TTC549 (cell line): ENCODE measurements around the gene OR2AG1.

Source experiments
- FAIRE-seq: peaks from 2 replicates; lab custom pipeline; 2012; peaks lifted over from hg19 to GRCh38; lab: Jason Lieb, UNC

The OR2AG1 gene, protein sequence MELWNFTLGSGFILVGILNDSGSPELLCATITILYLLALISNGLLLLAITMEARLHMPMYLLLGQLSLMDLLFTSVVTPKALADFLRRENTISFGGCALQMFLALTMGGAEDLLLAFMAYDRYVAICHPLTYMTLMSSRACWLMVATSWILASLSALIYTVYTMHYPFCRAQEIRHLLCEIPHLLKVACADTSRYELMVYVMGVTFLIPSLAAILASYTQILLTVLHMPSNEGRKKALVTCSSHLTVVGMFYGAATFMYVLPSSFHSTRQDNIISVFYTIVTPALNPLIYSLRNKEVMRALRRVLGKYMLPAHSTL

DNA sequence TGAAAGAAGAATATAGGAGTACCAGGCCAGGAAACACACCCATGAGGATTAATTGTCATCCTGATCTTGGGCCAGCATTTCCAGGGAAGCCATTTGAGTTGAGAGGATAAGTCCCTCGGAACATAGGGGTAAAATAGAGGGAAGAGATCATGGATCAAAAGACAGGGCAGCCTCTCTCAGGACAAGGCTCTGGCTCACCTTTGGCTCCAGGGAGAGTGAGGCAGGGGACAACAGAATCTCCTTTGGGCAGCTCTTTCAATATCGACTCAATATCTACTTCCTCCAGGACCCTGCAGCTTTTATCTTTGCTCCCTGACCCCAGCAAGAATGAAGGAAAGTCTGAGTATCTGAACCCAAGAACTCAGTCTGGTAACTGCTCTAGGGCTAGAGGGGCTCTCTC, at the start of gene OR2AG1:
OR2AG1 (plus strand) TSS at position 301 of the 400 bp plus-strand sequence. CDS start 2,018 bp downstream, outside the sequence.
- FAIRE-seq = no peak

DNA sequence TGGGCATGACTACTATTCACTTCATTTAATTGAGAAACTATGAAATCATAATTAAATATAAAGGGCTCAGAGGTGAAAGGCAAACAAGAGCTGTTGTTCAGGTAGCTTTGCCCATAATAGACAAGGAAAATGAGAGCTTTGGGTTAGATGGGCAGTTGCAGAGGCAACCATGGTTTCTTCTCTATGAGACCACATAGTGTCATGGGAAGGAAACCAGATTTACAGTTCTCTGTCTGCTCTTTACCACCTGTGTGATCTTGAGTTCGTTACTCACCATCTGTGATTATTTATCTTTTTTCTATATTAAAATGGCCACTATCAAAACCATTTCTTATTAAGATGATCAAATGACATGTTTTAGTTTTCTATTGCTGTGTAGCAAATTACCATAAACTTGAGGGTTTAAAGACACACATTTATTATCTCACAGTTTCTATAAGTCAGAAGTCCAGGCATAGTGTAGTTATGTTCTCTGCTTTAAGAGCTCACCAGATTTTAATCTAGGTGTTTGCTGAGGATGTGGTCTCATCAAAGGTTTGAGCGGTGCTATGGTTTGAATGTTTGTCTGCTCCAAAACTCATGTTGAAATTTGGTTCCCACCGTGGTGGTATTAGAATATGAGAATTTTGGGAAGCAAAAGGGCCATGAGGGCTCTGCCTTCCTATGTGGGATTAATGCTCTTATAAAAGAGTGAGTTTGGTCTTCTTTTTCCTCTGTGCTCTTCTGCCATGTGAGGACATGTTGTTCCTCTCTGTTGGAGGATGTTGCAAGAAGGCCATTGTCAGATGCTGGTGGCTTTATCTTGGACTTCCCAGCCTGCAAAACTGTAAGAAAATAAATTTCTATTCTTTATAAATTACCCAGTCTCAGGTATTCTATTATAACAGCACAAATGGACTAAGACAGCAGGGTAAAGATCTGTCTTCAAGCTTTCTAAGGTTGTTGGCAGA, 49.2 kb upstream of the OR2AG1 start:
- no peak for FAIRE-seq

DNA sequence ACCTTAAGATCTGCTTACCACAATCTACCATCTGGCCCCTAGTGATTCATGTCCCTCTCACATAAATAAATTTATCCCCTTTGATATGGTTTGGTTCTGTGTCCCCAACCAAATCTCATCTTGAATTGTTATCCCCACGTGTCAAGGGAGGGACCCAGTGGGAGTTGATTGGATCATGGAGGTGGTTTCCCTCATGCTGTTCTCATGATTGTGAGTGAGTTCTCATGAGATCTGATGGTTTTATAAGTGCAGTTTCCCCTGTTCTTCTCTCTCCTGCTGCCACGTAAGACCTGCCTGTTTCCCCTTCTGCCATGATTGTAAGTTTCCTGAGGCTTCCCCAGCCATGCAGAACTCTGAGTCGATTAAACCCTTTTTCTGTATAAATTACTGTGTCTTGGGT, 48.2 kb upstream of the OR2AG1 start:
- FAIRE-seq = no peak

DNA sequence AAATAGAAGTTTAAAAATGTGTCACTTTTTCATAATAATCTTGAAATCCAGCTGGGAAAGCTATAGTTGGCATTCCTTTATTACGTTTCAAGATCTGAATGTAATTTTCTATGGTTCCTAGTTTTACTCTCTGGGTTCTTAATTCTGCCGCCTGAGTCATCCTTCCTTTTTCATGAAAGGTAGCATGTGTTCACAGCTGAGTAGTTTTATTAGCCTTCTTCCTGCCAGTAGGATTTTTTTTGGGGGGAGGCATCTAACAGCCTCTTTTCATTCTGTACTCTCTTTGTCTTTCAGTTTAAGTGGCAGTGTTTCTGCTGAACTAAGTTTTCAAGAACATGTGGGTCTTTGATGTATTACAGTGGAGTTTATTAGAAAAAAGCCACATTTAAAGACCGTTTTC, 47.5 kb upstream of the OR2AG1 start:
- no peak for FAIRE-seq

DNA sequence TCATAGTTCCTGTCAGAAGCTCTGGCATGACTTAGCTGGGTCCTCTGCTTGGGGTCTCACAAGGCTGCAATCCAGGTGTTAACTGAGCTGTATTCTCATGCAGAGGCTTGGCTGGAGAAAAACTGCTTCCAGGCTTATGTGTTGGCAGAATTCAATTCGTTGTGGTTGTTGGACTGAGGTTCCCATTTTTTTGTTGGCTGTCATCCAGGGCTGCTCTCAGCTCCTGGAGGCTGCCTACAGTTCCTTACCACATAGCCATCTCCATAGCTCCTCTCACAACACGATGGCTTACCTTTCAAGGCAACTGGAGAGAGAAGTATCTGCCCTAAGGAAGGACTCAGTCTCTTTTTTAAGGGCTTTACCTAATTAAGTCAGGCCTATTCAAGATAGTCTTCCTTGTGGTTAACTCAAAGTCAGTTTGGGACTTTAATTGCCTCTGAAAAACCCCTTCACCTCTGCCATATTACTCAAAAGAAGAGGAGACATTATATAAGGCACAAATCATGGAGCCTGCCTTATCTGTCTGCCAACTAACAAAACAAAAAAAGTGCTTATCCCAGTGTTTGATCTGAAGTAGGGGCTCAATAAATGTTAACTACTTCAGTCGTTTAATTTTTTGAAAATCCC, 46.2 kb upstream of the OR2AG1 start:
- no peak for FAIRE-seq

DNA sequence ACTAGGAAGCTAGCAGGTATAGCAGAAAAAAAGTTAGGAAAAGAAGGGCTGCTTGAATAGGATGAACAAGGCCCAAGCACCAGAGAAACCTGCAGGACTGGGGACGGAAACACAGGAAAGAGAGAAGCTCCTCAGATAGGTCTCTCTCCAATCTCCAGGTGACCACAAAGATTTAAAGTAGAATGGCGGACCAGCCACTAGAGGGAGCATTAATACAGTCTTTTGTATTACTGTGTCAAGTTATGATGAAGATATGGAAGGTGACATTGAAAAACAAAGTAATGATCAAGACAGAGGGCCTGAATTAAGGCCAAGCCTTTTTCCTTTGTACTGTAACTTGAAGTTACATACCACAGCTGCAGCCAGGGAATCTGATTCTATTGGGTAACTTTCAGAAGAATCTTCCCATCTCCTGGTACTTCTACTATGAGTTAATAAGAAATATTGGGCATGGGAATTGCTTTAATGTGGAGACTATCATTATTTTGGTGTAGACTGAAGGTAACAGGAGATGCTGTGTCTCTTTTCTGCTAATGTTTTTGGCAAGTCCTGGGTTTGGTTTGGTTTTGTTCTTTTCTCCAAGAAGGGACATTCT, 44.9 kb upstream of the OR2AG1 start:
- FAIRE-seq = no peak

DNA sequence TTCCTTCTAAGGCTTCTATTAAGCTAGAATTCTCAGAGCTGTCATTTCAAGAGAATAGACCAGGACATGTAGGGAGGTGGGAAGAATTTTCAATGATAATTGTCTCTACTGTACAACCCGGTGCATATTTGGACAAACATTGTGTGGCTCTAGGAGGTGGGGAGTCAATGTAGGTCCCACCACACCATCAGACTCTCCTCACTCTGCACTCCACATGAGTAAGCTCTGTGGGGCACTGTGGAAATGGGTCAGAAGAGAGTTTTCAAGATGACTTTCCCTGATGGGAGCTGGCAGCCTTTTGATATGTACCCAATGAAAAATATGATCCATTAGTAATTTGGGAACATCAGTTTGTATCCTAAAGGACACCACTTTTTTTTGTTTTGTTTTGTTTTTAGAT, 44.2 kb upstream of the OR2AG1 start:
- FAIRE-seq = no peak

DNA sequence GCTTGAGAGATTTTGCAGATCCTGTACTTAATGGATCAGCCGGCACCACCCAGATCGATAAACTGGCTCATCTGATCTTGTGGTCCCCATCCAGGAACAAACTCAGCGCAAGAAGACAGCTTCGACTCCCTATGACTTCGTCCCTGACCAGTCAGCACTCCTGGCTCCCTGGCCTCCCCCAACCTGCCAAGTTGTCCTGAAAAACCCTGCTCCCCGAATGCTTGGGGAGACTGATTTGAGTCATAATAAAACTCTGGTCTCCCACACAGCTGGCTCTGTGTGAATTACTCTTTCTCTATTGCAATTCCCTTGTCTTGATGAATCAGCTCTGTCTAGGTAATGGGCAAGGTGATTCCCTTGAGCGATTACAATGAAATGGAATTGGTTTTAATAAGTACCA, 40.6 kb upstream of the OR2AG1 start:
- no peak for FAIRE-seq

DNA sequence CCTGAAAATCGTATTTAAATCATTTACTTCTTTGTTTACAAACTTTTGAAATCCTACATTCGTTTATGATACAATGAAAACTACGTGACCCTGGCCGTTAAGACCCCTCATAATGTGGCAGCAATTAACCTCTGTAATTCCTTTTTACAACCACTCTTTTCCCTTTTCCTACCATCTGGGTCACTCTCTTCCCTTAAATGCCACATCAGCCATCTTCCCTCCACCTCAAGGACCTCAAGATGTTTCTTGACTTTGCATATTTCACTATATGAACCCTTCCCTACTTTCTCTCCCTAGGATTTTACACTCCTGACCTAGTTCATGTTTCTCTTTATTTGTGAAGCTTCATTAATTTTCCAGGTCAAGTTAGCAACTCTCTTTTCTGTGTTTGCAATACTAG, 37.8 kb upstream of the OR2AG1 start:
- no peak for FAIRE-seq

DNA sequence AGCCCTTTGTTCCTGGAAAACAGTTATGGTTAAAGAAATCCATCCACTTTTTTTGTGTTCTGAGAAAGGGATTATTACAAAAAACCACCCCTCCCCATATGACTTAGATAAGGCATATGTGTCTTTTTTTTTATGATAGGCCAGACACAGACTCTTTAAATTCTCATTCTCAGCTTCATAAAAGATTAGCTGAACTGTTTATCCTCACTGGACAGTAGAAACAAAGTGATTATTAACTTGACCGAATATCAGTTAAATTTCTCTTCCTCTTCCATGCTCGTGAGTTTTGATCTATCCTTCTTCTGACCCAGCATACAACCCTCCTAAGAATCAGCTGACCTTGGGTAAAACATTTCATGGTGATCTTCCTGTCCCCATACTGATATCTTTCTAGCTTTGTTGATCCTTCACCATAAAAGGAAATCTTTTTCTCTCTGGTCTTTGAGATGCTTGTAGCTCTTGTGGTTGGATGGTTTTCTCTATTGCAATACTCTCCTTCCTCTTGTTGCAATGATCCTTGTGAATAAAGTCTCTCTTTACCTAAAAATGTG, 37.3 kb upstream of the OR2AG1 start:
- no peak for FAIRE-seq

DNA sequence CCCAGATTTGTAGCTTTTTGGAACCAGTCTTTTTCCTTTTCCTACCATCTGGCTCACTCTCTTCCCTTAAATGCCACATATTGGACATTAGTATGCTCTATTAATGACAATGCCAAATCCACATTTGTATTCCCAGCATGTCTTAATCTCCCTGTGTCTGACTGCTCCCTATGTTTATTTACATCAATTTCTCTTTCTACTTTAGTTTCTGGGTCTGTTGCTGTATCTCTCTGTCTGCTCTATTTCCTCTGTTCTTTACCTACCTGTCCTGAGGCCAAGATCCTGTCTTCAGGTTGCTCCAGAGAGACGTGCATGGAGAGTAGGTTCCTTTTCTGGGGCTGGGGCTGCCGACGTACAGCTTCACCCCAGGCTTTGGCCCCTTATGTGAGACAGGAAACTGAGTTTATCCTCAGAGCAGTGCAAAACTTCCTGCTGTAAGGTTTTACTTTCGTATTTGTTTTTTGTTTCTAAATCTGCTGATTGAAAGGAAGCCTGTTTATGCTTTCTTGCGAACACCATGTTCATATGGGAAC, 36.7 kb upstream of the OR2AG1 start:
- FAIRE-seq = no peak

DNA sequence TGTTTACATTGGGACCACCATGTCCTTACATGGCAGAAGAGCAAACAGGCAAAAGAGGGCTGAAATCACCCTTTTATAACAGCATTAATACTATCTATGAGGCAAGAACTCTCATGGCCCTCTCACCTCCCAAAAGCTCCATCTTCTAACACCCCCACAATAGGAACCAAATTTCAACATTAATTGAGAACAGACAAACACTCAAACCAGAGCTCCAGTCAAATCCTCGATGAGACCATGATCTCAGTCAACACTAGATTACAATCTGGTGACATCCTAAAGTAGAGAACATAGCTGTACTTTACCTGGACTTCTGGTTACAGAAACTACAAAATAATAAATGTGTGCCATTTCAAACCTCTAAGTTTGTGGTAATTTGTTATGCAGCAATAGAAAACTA, 36.2 kb upstream of the OR2AG1 start:
- FAIRE-seq = no peak

DNA sequence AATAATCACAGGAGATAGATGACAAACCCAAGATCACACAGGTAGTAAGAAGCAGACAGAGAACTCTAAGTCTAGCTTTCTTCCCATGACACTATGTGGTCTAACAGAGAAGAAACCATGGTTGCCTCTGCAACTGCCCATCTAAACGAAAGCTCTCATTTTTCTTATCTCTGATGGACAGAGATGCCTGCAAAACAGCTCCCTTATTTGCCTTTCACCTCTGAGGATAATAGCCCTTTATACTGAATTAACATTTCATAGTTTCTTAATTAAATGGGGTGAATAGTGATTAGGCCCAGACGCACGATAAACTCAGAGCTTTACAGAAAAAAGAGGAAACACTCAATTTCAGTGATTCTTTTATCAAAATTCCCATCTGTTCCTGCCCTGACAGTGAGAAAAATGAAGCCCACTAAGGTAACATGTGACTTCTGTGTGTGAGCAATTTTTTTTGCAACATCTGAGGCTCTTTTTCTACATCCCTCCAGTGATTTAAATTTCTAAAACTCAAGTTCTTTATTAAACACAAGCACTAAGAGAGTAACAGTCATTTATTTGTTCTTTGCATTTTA, 35.6 kb upstream of the OR2AG1 start:
- FAIRE-seq = no peak

DNA sequence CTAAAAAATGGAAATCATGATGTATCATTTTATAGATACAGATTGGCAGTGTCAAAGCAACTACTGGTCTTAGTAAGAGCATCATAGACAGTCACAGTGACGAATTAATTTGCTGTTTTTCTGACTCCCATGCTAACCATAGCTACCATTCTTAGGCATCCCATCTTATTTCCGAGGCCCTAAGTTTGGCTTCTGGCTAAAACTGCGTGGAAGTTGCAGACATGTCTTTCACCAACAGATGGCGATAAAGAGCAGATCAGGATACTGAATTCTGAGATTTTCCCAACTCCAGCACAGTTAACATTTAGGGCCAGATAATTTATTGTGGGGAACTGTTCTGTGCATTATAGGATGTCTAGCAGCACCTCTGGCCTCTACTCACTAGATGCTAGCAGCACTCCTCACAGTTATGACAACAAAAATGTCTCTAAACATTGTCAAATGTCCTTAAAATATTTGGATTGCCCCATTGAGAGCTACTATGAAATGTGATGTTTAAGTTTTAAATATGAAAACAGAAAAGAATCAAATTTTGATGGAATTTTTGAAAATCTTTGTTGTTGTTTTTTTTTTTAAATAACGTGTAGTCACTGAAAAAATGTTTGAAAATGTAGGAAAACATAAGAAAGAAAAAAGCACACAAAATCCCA, 27.4 kb upstream of the OR2AG1 start:
- FAIRE-seq = peak; percentile 62

DNA sequence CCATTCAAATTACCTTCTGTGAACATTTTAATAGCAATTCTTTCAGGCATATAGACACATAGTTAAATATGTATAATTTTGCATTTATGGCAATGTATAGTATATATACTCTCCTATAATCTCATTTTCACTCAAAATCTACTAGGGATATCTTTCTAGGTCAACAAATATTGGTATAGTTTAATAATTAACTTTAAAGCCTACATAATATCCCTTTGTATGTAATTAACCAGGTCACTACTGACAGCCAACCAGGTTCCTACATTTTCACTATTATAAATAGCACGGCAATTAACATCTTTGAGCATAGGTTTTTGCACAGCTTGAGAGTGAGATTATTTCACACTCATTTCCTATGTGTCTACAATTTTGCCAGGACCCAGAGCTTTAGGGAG, 26.9 kb upstream of the OR2AG1 start:
- FAIRE-seq = no peak

DNA sequence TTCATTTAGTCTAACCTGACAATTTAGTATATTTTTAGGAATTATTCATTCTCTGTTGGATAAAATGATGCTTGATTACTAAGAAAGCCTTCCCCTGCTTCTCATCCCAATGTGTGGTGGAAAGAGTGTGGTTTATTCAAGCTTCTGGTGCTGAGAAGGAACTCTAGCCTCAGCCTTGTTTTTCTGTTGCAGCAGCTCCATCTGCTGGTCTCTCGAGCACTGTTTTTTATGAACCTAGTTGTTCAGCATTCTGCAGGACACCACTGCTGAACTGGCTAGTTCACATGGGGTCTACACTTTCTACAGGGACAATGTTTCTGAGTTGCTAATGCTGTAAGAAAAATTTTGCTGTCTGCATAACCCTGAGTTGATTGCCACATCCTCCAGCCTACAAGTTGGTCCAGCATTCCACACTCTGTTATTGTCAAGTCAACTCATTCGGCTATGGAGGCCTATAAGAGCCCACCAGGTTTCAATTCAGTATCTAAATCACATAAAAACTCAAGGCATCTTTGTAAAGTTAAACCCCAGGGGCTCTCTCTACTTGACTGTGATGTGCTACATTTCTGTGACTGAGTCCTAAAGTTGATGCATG, 25.4 kb upstream of the OR2AG1 start:
- FAIRE-seq = peak; percentile 78

DNA sequence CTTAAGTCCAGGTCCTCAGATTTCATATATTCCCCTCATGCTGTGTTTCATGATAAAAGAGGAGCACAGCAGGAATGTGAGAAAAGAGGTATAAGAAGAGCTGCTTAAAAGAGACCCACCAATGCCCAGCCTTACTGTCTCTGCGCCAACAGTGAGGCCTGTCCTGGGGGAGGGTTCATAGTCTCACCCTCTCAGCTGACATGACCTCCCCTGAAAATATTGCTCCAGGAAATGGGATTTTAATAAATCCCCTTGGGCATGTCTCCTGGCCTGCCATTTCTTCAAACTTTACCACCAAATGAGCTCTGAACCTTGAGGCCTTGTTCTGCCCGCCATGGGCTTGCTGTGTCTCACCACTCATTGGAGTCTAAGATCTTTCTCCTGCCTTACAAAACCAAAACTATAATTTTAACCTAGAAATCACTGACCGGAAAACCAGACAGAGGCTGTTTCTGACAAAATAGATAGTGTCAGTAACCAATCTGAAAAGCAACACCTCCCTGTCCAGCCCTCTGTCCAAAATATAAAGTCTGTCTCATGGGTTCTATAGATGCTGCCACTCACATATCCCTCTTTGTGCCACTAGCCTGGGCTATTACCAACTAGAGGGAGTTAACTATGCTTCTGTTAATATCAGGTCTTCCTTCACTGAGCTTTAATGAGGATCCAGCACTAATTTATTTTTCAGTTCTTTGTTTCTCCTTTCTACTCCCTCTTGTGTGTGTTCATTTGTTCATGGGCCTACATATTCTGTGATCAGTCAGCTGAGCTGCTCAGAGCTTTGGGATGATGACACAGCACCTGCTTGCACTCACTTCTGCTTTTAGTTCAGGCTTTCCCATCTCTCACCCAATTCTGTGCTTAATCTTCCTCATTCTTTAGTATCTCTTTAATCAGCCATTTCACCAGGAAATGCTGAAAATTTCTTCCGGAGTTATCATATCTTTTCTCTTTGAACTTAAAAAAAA, 10.6 kb upstream of the OR2AG1 start, which contains the start of gene OR2AG2:
OR2AG2 (minus strand) TSS at position 51 of the 968 bp plus-strand sequence. CDS start 3,019 bp downstream, outside the sequence.
- FAIRE-seq = no peak

DNA sequence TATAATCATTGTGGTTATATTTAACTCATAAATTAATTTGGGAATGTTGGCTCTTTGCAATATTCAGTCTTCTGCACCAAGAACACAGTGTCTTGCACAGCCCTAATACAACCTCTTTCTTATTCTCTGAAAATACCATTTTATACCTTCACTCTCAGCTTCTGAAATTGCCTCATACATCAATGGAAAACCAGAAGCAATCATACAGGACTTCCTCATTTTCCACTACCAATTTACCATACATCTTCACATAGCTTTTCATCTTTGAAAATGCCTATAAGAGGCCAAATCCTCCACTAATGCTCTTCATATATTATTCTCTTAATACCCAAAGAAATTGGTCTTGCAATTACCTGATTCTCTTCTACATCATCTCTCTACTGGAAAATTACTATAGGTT, 4.3 kb upstream of the OR2AG1 start:
- FAIRE-seq = no peak

DNA sequence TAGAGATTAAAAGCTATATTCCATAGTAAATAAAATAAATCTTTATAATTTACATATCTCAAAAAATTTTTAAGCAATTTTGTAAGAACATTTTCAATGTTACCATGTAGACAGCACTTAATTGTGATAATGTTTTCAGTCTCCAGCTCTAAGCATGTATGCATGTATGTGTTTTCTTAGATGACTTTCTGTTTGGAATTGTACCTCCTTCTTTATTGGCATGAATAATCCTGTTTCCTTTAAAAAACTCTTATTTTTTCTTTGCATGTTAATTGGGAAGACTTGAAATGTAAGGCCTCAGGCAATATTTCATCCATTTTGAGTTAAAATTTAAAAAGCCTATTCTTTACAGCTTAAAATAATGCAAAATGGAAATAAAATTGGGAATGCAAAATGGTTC, 2.0 kb upstream of the OR2AG1 start:
- no peak for FAIRE-seq
